ENCODE measurements around the gene BAZ2B.

- TF ChIP-seq CTCF (IDR thresholded peaks at IDR 0.05), result no peak
- no peak for TF ChIP-seq POLR2A (IDR thresholded peaks at IDR 0.05)
Observed at GRCh38 chr2:159545085-159545484, 71.3 kb downstream of the BAZ2B start.

Measured in right lobe of liver (tissue), 4 donors.